HG02852 (cell line): ENCODE measurements around the gene PLB1.
"Not testable (repeated sequence)": the region's sequence is repeated elsewhere in the genome, so short reads cannot be mapped to it uniquely, and the experiment has no call there.

Experiments
- ATAC-seq: cut with Tn5 transposase; IDR thresholded peaks from one replicate; pipeline ENCODE4 v1.9.1; 2021; ENCODE audit warnings: mild to moderate bottlenecking, moderate library complexity; ENCODE audit not compliant: unreplicated experiment

PLB1 gene

GRCh38 chr2:28533044-28533680 lies 37.3 kb downstream of the PLB1 start:
- ATAC-seq, result no peak

- ATAC-seq, result no peak
Measured at GRCh38 chr2:28534817-28535216, 39.0 kb downstream of the PLB1 start.

DNA sequence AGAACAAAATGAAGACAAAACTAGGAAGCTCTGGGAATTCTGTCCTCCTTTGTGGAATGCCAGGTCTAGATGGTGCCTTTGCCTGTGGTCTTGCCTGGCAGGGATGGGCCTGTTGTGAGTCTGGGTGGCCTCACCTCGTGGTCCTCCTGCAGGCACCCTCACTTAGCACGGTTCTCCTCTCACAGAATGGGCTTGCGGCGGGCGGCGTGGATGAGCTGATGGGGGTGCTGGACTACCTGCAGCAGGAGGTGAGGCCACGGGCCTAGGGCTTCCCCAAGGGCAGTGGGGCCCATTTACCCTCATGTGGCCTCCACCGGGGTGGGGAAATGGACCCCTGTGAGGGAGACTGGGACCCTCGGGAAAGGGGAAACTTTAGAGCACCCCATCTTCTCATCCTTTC lies 42.3 kb downstream of the PLB1 start:
- ATAC-seq, result no peak

DNA sequence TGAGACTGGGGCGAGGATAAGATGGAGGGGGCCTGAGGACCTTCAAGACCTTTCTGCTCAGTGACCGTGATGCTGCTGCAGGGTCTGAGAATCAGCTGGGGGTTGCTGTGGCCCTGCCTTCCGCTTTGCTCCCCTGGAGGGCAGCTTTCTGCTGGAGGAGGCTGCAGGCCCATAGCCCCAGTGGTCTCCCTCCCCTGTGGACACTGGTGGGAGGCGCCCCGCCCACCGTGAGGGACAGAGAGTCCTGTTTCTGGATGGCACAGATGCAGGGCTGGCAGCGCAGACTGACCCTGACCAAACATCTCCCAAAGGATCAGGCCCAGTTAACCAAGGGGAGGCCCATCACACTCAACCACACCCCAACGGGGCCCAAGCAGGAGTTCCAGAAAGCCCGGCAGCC lies 42.8 kb downstream of the PLB1 start:
- ATAC-seq, result no peak

DNA sequence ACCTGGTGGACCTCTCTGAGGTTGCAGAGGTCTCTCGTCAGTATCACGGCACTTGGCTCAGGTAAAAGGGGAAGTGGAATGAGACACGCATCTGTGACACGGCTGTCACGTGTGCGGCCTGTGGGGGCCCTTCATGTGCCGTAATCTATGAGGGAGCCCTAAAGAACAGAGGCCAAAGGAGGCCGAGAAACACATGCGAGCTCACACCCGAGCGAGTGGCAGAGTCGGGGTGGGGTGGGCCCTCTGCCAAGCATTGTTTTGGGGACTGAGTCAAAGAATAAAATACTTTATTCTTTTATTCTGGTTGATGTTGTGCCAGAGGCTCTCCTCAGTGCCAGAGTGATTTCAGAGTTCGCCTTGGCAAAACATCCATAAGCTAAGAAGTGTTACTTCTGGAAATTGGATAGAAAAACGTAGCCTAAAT lies 43.3 kb downstream of the PLB1 start:
- no peak for ATAC-seq

DNA sequence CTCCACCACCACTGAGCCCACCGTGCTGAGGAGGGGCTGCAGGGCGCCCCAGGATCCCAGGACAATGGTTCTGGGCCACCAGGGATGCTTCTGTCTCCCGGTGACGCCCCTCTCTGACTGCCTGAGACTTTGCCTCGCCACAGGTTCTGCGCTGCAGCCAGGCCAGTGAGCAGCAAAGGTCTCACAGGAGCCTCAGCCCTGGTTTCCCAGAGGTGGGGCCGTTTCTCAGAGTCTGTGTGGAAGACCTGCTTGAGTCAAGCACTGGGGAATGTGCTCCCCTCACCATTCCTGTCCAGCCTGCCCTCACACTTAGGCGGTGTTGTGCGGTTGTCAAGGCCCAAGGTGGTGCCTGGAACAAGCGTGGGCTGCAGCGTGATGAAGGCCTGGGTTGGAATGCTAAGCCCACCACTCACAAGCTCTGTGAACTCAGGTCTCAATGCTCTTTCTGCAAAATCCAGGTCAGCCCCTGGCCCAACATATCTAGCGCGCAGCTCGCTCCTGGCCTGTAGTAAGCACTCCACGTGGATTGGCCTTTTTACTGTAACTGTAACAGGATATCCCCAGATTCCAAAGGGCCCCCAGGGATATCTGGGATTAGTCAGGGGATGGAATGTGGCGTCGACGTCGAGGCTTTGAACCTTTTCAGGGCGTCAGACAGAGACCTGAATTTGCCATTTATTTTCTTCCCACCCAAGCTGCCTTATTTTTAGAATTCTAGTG lies 47.6 kb downstream of the PLB1 start:
- no peak for ATAC-seq

- no peak for ATAC-seq
Measured at GRCh38 chr2:28544036-28544346, 48.1 kb downstream of the PLB1 start.

DNA sequence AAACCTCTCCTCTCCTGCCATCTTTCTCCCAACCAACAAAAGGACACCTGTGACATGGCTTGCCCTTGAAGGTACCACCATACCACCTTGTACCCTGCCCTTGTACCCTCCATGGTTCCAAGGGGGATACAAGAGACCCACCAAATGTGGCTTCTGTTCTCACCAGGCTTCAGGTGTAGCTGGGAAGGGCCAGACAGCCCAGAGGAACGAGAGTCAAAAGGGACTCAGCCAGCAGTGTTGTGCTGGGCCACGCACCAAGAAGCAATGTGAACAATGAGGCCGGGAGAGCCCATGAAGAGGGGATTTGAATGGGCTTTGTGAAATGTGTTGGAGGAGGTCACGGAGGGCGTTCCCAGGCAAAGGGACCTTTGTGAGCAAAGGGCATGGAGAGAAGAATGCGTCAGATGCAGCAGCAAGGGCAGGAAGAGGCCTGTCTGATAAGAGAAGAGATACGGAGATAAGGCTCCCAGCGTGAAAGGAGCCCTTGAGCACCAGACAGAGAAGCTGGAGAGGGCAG lies 48.6 kb downstream of the PLB1 start:
- ATAC-seq, result no peak

DNA sequence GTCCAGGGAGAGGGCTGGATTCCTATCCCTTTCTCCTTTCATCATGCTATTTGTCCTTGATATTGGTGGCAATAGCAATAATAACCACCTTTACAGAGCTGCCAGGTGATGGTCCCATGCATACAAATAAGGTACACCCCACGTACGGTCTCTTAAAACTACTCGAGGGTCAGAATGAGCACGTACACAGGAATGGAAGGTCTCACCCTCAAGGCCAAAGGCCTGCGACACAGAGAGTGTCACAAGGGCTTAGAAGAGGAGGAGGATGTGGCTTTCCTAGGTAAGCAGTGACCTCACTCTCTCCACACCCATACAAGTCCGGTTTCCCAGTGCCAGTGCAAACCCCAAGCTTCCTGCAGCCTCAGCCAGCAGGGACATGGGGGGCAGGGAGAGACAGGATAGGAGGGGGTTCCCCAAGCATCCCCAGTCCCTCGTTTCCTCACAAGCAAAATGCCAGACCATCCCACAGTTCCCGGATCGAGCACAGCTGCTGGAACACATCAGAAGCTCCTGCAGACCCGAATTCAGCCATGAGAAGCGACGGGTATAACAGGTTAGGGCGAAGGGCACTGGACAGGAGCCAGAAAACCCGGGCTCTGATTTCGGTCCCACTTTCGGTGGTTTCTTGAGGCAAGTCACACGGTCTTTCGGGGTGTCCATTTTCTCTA lies 49.2 kb downstream of the PLB1 start:
- no peak for ATAC-seq

GRCh38 chr2:28545590-28546200 lies 49.8 kb downstream of the PLB1 start:
- ATAC-seq, result no peak

- no peak for ATAC-seq
Measured at GRCh38 chr2:28546242-28546641, 50.4 kb downstream of the PLB1 start.

GRCh38 chr2:28547223-28547860 lies 51.5 kb downstream of the PLB1 start:
- ATAC-seq, result no peak

- ATAC-seq, result no peak
Measured at GRCh38 chr2:28547906-28548600, 52.2 kb downstream of the PLB1 start.

DNA sequence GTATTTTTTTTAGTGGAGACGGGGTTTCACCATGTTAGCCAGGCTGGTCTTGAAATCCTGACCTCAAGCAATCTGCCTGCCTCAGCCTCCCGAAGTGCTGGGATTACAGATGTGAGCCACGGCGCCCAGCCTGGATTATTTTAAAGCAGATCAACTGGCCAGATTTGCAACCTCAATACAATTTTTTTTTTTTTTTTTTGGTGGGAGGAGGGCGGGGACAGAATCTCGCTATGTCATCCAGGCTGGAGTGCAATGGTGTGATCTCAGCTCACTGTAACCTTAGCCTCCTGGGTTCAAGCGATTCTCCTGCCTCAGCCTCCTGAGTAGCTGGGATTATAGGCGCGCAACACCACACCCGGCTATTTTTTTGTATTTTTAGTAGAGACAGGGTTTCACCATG lies 54.5 kb downstream of the PLB1 start:
- not testable (repeated sequence) for ATAC-seq

DNA sequence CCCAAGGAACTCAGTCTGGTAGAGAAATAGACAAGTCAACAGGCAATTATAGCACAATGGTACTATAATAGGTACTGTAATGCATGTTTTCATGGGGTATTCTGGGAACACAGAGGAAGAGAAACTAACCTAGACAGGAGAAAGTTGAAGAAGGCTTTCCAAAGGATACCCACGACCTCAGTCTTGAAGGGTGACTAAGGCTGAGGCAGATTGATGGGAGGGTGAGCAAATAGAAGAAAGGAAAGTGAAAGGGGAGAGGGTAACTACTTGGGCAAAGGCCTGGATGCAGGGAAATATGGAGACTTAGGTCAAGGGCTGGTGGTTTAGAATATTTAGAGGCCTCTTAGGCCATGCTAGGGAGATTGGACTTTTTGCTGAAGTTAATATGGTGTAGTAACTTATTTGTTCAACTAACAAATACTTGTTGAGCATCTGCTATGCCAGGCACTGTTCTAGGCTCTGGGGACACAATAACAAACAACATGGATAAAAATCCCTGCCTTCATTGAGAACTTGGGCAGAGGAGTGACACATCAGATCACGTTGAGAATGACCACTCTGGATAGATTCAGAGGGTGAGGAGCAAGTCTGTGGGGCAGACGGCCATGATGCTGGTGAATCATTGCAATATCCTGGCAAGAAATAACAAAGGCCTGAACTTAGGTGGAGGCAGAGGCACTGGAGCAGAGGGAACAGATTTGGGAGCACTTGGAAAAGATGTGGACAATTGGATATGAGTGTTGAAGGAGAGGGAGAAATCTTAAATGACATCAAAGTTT lies 56.4 kb downstream of the PLB1 start:
- ATAC-seq, result no peak

DNA sequence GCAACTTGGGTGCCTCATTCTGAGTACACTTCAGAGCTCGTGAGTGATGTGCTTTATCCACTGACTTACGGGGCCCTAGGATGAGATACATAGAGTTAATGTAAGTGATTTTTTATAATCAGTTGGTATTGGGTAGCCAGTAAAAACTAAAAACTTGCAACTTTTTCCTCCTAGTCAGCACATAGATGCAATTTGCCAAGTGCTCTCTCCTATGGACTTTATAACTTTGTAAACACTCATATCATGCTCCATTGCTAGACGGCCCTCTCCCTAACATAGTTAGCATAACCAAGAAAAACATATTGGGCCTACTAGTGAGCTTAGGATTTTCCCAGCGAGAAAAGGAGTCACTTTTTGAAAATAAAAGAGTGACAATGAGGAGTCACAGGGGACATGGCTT lies 60.4 kb downstream of the PLB1 start:
- no peak for ATAC-seq

GRCh38 chr2:28557389-28558131 lies 61.7 kb downstream of the PLB1 start:
- ATAC-seq, result no peak

DNA sequence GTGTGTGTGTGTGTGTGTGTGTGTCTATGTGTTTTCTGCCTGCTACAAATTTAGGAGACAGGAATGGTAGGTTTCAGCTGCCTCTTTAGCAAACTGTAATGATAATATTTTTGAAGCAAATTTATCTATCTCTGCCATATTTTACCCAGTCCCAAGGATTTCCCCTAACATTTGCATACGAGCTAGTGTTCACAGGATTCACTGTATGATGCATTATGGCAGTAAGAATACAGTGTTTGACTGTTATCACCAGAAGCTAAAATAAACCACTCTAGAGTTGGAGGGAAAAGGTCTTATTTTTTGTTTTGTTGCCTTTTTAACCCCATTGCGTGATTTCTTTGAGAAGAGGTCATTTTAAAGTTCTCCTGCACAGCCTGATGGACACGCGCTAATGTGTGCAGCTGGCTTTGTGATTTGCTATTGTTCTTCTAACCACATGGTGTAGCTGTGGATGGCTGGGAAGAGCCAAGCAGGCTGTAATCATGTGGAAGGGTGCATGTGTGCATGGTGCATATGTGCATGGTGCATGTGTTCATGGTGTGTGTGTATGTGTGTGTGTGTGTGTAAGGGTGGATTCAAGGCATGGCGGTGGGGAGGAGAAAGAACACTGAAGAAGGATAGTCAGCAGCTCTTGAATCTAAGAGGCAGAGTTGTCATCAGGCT lies 62.4 kb downstream of the PLB1 start:
- ATAC-seq, result no peak

DNA sequence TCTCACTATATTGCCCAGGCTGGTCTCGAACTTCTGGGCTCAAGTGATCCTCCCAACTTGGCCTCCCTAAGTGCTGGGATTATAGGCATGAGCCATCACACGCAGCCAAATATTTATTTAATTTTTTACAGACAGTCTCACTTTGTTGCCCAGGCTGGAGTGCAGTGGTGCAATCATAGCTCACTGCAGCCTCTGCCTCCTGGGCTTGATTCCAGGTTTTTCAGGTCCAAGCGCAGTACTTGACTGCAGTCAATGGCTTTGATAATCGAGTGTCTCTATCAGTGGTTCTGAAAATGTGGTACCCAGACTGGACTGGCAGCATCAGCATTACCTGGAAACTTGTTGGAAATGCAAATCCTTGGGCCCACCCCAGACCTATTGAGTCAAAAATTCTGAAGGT lies 63.1 kb downstream of the PLB1 start:
- ATAC-seq, result no peak
